Fibroblast of lung (primary cell): ENCODE results near the gene GRIN1. TPM values are rescaled to one million over a fixed set of nuclear protein-coding genes. Genes with fewer than 3 reads are reported as not detected.

ENCODE experiments used
- DNase-seq, 2 donors: peaks; one replicate each; pipeline versions ENCODE4 v3.0.0 to v3.0.0-alpha.2; 2010; ENCODE audit warnings: low read depth in 2 of 2
- H2AFZ ChIP-seq: 2 replicates; pipeline ENCODE4 v1.5.1; 2012; ENCODE audit warnings: low read length, control low read depth, inconsistent platforms
- H3K27ac ChIP-seq: 2 replicates; pipeline ENCODE4 v1.5.1; 2011; ENCODE audit warnings: low read length, control low read depth; ENCODE audit not compliant: insufficient read depth
- H3K27me3 ChIP-seq: 2 replicates; pipeline ENCODE4 v1.5.1; 2011; ENCODE audit warnings: mild to moderate bottlenecking, low read length; ENCODE audit not compliant: control insufficient read depth, insufficient read depth
- H3K36me3 ChIP-seq: 2 replicates; pipeline ENCODE4 v1.5.1; 2011; ENCODE audit warnings: low read length; ENCODE audit not compliant: control insufficient read depth, insufficient read depth
- H3K4me1 ChIP-seq: 2 replicates; pipeline ENCODE4 v1.5.1; 2011; ENCODE audit warnings: low read length; ENCODE audit not compliant: control insufficient read depth, insufficient read depth; ENCODE audit errors: extremely low read depth
- H3K4me2 ChIP-seq: 2 replicates; pipeline ENCODE4 v1.5.1; 2011; ENCODE audit warnings: low read length, control low read depth; ENCODE audit not compliant: insufficient read depth; ENCODE audit errors: extremely low read depth
- H3K4me3 ChIP-seq, 4 experiments: fragments of 200-600 bp in 1 of 4; sonication (generic) in 1 of 4; replicated peaks in 1 of 4; 2 replicates each; pipeline ENCODE4 v1.5.1; 2011 to 2016; ENCODE audit warnings: low read length in 4 of 4, low read depth in 3 of 4, mild to moderate bottlenecking in 3 of 4, control low read depth in 2 of 4, inconsistent platforms in 1 of 4, mixed read lengths in 1 of 4; ENCODE audit not compliant: insufficient read depth in 1 of 4; ENCODE audit errors: control extremely low read depth in 1 of 4
- H3K79me2 ChIP-seq: 2 replicates; pipeline ENCODE4 v1.5.1; 2012; ENCODE audit warnings: mild to moderate bottlenecking, low read length, inconsistent platforms; ENCODE audit not compliant: control insufficient read depth, insufficient read depth
- H3K9ac ChIP-seq: 2 replicates; pipeline ENCODE4 v1.5.1; 2011; ENCODE audit warnings: mild to moderate bottlenecking, low read length, control low read depth; ENCODE audit not compliant: insufficient read depth
- H3K9me3 ChIP-seq: 2 replicates; pipeline ENCODE4 v1.5.1; 2012; ENCODE audit warnings: low read depth, low read length; ENCODE audit not compliant: control insufficient read depth, insufficient read depth
- H4K20me1 ChIP-seq: 2 replicates; pipeline ENCODE4 v1.5.1; 2011; ENCODE audit warnings: low read length; ENCODE audit not compliant: control insufficient read depth, insufficient read depth; ENCODE audit errors: extremely low read depth
- CTCF ChIP-seq, 2 donors: IDR thresholded peaks in 1 of 2; conservative IDR thresholded peaks in 1 of 2; 1 replicate in 1 of 2; 2 replicates in 1 of 2; pipeline ENCODE4 v1.5.1; 2011 to 2012; ENCODE audit warnings: low read length in 2 of 2, control low read depth in 1 of 2, inconsistent platforms in 1 of 2, low read depth in 1 of 2, mild to moderate bottlenecking in 1 of 2
- EZH2 ChIP-seq: IDR thresholded peaks from 2 replicates; pipeline ENCODE4 v1.5.1; 2012; ENCODE audit warnings: low read length, control low read depth, mild to moderate bottlenecking; ENCODE audit errors: missing control alignments
- polyA plus RNA-seq, 2 donors: library from polyadenylated mRNA; depleted of rRNA in 1 of 2; stranded (reverse) in 1 of 2; unstranded in 1 of 2; fragments of >200 nt; gene quantifications; 2 replicates each; pipeline ENCODE4 v1.2.1, GENCODE V29; 2011 to 2012; ENCODE audit warnings: missing spikeins in 1 of 2
- total RNA-seq: library from RNA; depleted of rRNA; stranded (reverse); fragments of >200 nt; gene quantifications from 2 replicates; pipeline ENCODE4 v1.2.1, GENCODE V29; 2014

GRIN1 gene
- total and polyA plus RNA-seq, 2 donors (not counting 1 experiment from before 2014, with no cell fraction given), result under 0.01 to 0.08 TPM

GRCh38 chr9:137213160-137214060 is 74.5 kb downstream of the GRIN1 start:
- Histone ChIP-seq H3K4me3 (no peak overlapping the region), H4K20me1 (no peaks in the 10 kb centered on the region), H3K4me1 (no peaks in the 10 kb centered on the region), H3K79me2 (no peaks in the 10 kb centered on the region), H3K4me2 (no peak overlapping the region), H2AFZ (no peak overlapping the region), H3K27me3 (no peaks in the 10 kb centered on the region), H3K9me3 (no peaks in the 10 kb centered on the region), H3K9ac (no peak overlapping the region), H3K27ac (no peak overlapping the region), H3K36me3 (peaks cover 17% of the 10 kb centered on the region)
- no peak for DNase-seq
- TF ChIP-seq EZH2, result no peak
- peak in 1 of 2 donors; percentile 19 for TF ChIP-seq CTCF (conservative IDR thresholded peaks at IDR 0.05 in 1 of 2, IDR thresholded peaks at IDR 0.05 in 1 of 2; ENCODE audit: low read depth in 1 of 2, low read length in 2 of 2)

GRCh38 chr9:137214620-137215019 is 75.7 kb downstream of the GRIN1 start:
- Histone ChIP-seq H3K4me3 (no peak overlapping the region), H3K27ac (no peak overlapping the region), H3K4me1 (peaks cover 5% of the 10 kb centered on the region), H3K9ac (no peak overlapping the region), H3K36me3 (peaks cover 19% of the 10 kb centered on the region), H3K9me3 (no peaks in the 10 kb centered on the region), H3K79me2 (no peaks in the 10 kb centered on the region), H2AFZ (no peak overlapping the region), H3K27me3 (no peaks in the 10 kb centered on the region), H4K20me1 (no peaks in the 10 kb centered on the region), H3K4me2 (no peak overlapping the region)
- TF ChIP-seq CTCF (conservative IDR thresholded peaks at IDR 0.05 in 1 of 2, IDR thresholded peaks at IDR 0.05 in 1 of 2; ENCODE audit: low read depth in 1 of 2, low read length in 2 of 2) (no peak), EZH2 (no peak)
- no peak for DNase-seq

GRCh38 chr9:137215196-137215986 is 76.4 kb downstream of the GRIN1 start:
- no peak overlapping the region for H3K4me2 ChIP-seq
- H3K4me3 ChIP-seq, result no peak overlapping the region
- no peaks in the 10 kb centered on the region for H4K20me1 ChIP-seq
- peaks cover 19% of the 10 kb centered on the region for H3K36me3 ChIP-seq
- peaks cover 5% of the 10 kb centered on the region for H3K4me1 ChIP-seq
- H3K27me3 ChIP-seq, result no peaks in the 10 kb centered on the region
- no peak overlapping the region for H2AFZ ChIP-seq
- no peak overlapping the region for H3K27ac ChIP-seq
- no peak overlapping the region for H3K9ac ChIP-seq
- no peaks in the 10 kb centered on the region for H3K9me3 ChIP-seq
- H3K79me2 ChIP-seq, result no peaks in the 10 kb centered on the region
- no peak for DNase-seq
- TF ChIP-seq CTCF (conservative IDR thresholded peaks at IDR 0.05 in 1 of 2, IDR thresholded peaks at IDR 0.05 in 1 of 2; ENCODE audit: low read depth in 1 of 2, low read length in 2 of 2) (no peak), EZH2 (no peak)
